GM19395 (cell line): ENCODE results near the gene DHRS3.

Source experiments
- ATAC-seq: cut with Tn5 transposase; IDR thresholded peaks from one replicate; pipeline ENCODE4 v1.9.1; 2021; ENCODE audit warnings: mild to moderate bottlenecking, moderate library complexity; ENCODE audit not compliant: unreplicated experiment

Gene DHRS3

DNA sequence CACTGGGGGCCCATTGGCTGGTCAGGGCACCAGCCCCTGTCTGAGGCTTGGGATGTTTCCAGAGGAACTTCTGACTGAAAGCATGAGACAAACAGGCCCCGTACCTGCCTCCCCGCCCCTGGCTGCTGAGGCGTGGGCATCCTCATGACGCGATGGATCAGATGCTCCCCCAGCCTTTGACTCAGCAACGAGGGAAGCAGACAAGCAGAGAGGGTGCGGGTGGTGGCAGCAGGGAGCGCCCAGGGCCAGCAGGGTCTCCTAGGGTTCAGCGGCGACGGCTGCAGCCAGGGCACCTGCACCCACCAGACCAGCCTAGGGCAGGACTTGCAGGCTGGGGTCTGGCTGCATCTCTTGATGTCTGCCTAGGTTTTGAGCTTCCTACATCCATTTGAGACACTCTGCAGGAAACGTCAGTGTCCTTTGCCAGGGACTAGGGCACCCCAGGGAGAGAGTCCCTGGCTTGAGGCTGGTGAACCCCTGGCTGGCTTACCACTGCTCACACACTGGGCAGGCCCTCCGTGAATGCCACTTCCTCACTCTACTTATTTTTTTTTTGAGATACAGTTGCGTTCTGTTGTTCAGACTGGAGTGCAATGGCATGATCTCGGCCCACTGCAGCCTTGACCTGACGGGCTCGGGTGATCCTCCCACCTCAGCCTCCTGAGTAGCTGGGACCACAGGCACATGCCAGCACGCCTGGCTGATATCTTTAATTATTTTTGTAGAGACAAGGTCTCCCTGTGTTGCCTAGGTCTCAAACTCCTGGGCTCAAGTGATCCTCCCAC lies 63.3 kb downstream of the DHRS3 start:
- no peak for ATAC-seq

DNA sequence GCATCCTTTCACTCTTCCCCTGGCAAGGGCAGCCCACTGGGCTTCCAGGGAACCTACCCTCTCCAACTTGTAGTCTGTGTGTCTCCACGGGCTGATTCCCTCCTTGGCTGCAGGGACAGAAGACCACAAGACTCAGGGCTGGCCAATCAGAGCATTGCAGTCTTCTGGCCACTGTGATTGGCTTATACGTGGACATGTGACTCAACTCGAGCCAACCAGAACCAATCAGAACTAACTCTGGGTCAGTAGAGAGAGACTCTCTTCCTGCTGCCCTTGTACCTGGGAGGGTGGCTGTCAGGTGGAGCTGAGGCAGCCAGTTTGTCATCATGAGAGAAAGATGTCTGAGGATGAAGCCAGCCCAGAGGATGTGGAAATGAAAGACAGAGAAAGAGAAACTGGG lies 64.0 kb downstream of the DHRS3 start:
- ATAC-seq: no peak

DNA sequence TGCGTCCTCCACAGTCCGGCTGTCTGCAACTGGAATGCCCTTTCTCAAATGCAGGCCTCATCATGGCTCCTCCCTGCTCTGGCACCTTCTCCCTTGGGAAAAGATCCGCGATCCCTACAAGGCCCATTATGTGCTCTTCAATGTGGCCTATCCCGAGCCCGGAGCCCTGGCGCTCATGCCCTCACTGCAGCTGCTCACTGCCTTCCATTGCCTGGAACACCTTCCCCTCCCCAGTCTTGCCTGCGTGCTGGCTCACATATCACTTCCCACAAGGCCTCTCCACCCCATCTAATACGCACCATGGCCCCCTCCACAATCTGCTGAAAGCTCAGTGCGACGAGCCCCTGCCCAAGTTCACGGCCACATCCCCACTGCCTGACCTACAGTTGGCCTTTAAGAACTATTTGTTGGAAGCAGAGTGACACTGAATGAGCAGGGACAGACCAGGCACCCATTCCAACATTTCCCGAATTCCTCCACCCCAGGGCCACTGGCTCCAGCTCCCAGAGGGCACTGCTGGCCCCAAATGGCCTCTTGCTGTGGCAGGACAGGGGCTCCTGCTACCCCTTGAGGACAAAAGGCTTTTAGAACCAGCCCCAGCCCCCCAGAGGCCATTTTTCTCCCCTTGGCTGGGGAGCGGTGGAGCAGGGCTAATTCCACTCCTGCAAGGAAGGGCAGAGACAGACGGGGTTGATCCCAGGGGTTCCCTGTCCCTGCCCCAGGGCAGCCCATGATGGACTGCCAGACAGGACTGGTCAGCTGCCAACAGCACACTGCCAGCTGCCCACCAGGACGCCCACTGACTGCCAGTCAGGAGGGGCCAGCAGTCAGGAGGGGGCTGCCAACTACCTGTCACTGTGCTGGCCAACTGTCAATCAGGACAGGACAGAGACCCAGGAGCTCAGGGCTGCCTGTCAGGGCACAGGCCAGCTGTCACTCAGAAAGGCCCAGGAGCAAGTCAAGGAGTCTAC lies 64.8 kb downstream of the DHRS3 start:
- no peak for ATAC-seq

DNA sequence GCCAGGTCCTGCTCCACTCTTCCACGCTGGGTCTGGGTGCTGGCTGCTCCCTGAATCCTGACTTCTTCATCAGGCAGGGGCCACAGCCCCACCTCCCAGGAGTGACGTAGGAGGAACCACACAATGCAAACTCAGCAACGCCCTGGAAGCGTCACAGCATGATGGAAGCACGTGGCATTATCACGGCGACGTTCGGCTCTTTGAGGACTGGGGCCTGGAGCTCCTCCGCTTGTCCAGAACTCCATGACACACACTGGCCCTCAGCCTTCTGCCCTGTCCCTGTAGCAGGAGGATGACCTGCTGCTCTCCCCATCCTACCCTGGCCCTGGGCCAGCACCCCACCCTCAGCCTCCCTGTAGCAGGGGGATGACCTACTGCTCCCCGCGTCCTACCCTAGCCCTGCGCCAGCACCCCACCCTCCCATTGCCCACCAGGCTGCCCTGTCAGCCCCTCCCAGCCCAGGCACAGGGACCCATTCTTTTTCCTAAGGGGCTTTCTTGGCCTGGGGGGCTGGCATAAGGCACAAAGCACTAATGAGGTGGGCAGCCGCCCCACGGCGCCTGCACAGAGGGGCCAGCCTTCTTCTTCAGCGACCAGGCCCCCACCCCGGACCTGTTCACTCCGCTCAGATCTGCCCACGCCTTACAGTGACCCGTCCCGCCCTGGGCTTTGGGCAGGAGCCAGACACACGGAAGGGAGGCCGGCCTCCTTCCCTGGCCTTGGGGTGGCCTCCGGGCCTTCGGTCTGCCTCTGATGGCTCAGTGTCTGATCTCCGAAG lies 65.7 kb downstream of the DHRS3 start:
- no peak for ATAC-seq

DNA sequence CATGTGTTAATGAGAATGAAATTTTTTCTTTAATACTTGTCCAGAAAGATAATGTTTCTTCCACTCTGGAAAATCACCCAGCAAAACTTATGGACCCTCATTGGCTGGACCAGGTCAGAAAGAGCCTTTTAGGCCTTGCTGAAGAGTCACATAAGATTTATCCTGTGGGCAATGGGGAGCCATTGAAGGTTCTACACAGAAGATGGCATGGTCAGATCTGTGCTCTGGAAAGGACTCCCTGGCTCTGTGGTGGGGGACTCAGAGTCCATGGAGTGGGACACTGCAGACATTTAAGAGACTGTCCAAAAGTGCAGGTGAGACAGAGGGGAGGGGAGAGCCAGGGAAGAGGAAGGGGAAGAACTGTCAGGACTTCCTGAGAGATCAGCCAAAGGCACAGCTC lies 66.4 kb downstream of the DHRS3 start:
- ATAC-seq: no peak

DNA sequence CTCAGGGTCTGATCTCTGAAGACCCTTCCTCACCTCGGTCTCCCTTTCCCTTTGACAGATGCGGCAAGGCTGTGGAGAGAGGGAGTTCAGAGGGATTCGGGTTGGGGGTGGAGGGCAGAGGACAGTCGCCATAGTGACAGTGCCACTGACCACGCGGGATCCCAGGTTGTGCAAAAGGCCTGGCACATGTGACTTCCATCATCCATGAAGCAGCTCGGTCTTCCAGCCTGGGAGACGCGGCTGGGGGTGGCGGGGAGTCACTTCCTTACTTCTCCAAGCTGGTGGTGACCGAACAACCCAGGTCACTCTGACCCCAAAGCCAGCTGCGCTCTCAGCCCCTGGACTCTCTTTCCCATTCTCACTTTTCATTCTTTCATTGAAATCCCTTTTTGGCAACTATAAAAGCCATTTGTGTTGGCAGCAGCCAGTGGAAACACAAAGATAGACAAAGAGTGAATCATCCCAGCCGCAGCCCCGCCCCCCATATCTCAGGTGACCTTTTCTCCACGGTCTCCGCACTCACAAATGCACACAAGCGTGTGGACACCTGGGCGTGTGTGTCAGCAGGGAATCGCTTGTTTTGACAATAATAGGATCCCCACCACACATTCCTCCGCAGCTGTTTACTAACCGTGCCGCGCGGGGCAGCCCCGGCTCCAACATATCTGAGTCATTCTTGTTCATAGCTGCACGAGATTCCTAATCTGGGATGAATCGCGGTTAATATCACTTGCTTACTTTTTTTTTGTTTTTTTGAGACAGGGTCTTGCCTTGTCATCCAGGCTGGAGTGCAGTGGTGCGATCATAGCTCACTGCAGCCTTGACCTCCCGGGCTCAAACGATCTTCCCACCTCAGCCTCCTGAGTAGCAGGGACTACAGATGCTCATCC lies 68.3 kb downstream of the DHRS3 start:
- no peak for ATAC-seq

DNA sequence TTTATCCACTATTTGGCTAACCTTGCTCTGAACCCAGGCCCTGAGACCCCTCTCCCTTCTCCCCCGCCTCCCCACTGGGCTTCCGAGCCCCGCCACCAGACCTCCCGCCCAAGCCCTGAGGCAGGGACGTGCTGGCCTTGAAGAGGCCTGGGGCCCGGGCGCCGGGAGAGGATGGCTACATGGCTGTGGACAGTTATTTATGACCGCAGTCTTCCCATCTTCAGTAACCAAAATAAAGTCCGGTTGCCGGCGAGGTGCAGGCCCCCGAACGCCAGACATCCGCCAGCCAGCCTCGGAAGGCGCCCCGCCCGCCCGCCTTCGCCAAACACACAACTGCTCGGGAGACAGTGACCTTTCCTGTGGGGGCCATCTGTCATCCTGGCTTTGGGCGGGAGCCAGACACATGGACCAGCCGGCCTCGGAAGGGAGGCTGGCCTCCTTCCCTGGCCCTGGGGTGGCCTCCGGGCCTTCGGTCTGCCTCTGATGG lies 69.0 kb downstream of the DHRS3 start:
- ATAC-seq: no peak

DNA sequence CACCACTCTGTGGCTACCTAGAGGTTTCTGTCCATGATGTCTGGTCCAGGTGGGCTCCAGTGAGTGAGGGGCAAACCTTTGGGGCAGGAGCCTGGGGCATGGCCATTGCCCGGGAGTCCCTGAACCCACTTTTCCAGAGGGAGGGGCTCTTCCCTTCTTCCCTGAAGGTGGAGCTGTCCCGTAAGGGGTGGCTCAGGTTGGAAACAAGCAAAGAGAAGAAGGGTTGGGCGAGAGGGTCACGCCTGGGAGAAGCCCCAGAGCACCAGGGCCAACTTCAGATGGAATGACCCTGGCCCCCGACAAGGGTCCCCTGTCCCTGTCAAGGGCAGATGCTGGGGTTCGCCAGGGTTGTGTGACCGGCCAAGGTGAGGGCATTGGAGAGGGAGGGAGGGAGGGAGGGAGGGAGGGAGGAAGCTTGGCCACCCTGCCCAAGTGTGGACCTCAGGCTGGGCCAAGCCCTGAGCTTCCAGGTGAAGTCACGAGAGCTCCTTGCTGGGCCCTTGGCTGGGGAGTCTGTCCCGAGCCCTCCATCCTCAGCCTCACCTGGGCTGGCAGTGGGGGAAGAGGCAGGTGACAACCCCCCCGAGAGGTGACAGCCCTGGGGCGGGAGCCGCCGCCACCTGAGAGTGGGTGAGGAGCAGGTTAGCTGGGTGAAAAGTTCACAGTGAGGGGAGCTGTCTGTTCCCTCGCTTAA lies 69.6 kb downstream of the DHRS3 start:
- ATAC-seq: no peak

DNA sequence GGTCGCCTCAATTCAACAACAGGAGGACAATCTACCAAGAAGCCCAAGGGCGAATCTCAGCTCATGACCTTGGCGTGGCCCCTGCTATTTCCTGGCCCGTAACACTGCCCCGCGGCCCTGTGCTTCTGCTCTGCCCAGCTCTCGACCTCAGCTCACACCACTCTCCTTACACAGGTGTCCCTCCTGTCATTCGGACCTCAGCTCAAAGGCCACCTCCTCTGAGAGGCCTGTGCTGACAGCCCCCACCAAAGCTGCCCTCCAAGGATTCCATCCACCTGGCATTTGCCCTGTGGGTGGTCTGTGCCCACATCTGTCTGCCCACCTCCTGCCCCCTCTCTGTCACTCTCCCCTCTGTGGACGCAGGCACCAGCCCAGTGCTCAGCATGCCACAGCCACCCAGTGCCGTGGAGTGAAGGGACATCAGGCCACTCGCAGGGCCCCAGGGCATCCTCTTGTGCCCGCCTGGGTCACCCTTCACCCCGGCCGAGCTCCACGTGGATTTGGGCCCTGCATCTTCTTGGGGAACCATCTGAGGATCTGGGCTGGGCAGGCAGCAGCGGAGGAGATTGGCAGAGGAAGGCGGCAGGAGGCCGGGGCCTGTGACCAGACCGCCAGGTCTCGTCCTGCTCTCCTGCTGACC lies 70.3 kb downstream of the DHRS3 start:
- no peak for ATAC-seq

DNA sequence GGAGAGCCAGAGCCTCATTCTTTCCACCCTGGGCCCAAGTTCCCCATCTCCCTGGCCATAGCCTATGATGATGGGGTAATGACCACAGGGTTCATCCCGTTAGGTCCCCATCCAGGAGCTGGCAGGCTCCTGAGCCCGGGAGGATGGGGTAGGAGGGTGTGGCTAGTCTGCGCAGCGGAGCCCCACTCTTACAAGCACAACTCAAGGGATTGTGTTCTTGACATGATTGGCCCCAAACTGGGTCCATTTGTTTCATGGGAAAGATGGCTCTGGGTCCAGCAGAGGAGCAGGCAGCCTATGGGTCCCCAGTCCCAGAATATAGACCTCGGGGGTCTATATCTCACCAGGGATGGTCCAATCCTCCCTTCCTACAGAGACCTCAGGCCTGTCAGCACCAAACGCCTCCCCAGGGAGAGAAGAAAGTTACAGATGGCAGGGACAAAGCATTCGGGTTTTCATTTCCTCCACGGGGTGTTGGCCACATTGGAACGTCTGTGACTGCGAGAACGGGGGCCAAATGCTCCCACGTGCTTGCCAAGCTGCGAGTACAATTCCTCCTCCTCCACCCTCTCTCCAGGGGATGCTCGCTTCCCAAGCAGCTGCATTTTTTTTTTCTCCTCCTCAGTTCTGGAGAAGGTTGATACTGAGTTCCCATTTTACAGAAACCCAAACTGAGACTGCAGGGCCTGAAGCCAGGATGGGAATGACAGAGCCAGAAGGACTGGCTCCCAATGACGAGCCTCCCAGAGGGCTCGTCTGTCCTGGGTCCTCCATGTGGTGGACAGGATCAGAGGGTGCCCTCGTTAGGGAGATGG lies 71.0 kb downstream of the DHRS3 start:
- no peak for ATAC-seq

DNA sequence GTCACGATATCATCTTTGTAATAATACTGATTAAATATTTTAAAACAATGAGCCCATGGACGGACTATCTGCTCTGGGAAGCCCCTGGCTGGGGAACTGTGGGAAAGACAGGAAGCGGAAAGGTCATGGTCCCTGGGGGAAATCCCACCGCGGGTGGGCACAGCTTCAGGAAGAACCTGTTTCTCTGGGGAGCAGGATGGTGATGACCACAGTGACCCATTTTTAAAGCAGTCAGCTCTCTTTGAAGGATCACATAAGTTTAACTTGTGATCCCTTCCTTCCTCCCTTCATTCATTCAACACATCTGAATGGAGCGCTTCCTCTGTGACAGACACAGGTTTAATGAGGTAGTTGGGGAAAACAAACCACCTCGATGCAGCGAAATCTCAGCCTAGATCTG lies 73.0 kb downstream of the DHRS3 start:
- no peak for ATAC-seq

DNA sequence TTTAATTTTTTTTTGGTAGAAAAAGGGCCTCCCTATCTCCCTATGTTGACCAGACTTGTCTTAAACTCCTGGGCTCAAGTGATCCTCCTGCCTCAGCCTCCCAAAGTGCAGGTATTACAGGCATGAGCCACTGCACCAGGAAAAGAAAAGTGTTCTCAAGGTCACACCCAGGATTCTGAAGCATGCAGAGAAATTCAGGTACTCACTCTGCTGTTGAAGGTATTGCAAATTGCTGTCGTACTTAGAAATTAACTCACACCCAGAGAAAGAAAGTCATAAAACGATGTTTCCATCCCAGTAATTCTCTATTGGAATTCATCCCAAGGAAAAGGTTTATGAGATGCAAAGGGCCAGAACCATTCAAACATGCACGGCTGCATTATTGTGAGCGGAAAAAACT lies 73.7 kb downstream of the DHRS3 start:
- no peak for ATAC-seq

DNA sequence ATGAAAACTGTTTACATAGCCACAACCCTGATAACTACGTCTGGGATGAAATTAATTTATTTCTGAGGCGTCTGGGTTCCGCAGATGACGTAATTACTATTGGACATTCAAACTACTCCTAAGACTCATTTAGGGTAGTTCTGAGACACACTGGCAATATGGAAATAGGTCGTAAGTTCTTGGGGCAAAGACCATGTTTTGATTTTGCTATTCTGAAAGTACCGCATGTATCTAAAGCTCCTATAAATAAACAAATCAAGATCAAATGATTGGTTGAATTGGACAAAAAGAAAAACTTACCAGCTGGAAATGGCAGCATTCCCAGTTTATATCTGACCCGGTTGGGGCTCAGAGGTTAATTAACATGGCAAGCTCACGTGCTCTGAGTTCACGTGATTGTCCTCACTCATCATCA lies 74.3 kb downstream of the DHRS3 start:
- ATAC-seq: no peak

DNA sequence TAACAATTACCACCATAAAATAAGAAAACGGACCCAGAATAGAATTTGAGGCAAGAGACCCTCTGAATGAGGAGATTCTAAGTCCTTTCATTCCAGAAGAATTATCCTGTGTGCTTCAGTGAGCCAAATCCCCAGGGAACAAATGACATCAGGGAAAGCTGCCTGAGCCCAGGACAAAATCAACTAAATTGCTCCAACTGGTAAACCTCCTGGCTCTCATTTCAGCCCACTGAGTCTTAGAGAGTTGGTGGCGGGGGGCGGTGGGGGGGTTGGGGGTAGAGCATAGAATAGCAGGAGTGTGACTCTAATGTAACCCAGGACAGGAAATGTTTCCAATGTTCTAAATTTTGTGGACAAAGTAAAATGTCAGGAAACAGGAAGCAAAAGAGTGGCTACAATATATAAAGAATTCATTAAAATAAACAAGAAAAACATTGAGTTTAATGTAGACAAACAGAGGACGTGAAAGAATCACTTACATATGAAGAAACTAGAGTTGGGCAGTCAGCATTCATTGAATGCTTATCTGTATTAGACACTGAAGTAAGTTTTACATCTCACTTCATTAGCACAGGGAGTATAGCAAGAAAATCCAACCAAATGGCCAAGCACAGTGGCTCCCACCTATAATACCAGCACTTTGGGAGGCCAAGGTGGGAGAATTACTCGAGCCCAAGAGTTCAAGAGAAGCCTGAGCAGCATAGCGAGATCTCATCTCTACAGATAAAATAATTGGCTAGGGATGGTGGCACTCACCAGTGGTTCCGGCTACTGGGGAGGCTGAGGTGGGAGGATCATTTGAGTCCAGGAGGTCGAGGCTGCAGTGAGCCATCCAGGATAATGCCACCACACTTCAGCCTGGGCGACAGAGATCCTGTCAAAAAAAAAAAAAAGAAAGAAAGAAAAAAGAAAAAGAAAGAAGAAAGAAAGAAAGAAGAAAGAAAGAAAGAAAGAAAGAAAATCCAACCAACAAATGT lies 75.1 kb downstream of the DHRS3 start:
- ATAC-seq: no peak

DNA sequence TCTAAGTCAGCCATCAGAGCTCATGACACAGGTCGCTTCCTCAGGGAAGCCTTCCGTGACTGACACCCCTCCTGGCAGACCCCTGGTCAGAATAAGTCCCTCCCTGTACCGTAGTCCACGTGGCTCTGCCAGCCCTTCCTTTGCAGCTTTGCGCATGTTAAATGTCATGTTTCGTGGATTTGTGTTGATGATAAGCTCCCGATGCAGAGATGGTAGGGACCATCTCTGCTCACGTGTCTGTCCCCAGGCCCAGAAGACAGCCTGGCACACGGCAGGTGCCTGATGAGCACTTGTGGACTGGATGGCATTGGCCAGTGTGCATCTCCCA lies 75.9 kb downstream of the DHRS3 start:
- ATAC-seq: no peak

DNA sequence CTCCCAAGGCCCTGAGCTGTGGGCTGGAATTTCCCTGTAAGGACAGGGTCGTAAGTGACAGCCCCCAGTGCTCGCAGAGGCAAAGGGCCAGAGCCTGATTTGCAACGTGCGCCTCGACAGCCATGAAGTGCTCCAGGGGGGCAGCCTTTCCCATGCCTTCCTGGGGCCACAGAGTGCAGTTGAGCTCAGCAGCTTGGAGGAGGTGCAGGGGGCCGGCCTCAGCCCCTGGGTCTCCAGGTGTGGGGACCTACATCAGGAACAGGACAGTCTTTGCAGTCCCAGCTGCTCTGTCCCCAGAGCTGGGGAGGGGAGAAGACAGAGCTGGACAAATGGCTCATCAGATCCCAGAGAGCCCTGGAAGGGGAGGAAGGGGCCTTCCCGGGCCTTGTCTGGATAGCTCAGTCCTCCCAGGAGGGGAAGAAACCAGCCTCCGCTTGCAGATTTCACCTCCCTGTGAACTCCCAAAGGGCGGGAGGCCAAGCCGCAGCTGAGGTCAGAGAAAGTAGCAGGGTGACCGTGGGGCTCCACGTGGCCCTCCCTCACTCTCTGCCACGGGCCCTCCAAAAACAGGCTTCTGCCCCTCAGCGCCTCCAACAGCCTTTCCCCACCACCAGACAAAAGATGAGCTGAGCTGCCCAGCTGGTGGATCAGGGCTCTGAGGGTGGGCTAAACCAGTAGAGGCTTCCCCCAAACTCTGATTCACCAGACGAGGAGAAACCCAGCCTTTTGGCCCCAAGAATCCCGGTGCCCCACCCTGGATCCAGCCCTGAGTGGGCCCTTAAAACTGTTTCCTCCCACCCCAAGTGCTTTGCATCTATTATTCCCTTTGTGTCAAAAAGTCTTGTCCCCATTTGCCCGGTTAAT lies 76.5 kb downstream of the DHRS3 start:
- ATAC-seq: no peak
